HG02870 (cell line): ENCODE results near the gene GSK3B.

Experiments used
- ATAC-seq: cut with Tn5 transposase; IDR thresholded peaks from one replicate; pipeline ENCODE4 v1.9.1; 2021; ENCODE audit warnings: mild to moderate bottlenecking, moderate library complexity; ENCODE audit not compliant: unreplicated experiment

The GSK3B gene

DNA sequence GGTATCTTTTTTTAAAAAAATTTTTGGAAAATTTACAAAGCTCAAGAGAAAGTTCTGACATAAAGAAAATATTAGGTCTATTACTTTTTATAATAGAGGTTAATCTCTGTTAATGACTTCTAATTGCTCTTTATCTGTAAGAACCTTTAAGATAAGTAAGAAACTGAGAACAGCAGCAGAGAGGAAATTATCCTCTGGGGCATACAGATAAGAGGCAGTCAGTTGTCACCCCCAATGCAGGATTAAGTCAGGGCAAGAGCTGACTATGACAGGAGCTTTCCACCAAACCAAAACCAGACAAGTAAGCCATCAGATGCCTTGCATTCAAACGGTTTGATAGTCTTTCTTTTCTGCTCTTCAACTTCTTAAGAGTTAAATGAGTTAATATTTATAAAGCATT is 149.0 kb downstream of the GSK3B start:
- no peak for ATAC-seq

DNA sequence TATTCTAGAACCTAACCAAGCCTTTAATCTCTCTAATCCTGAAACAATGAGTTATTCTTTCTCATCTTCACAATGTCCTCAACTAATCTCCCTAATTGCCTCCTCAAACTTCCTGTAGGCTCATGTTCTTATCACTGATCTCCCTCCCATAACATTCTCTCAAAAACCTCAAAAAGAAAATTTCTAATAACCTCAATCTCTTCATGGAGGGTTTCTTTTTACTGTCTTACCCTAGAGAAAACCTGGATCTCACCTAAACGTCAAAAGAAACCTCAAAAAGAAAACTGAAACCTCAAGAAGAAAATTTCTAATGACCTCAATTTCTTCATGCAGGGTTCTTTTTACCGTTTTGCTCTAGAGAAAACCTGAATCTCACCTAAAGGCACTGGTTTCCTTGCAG is 150.2 kb downstream of the GSK3B start:
- ATAC-seq = peak; percentile 77

GRCh38 chr3:119939077-119939476 is 155.2 kb downstream of the GSK3B start:
- no peak for ATAC-seq

- ATAC-seq = peak; percentile 99
These were observed 157.0 kb downstream of the GSK3B start for GRCh38 chr3:119937229-119937628.

DNA sequence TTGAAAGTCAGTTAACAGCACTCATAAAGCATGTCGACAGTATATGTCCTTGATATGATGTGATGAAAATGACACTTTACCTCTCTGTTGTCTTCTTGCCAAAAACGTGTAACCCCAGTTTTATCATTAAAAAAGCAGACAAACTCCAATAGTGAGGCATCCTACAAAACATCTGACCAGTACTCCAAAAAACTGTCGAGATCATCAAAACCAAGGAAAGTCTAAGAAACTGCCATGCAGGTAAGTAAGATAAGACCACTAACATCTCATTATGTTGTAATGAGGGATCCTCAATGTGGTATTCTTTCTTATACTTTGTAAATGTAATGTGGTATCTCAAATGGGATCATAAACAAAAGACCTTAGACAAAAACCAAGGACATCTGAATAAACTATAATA is 160.0 kb downstream of the GSK3B start:
- no peak for ATAC-seq

DNA sequence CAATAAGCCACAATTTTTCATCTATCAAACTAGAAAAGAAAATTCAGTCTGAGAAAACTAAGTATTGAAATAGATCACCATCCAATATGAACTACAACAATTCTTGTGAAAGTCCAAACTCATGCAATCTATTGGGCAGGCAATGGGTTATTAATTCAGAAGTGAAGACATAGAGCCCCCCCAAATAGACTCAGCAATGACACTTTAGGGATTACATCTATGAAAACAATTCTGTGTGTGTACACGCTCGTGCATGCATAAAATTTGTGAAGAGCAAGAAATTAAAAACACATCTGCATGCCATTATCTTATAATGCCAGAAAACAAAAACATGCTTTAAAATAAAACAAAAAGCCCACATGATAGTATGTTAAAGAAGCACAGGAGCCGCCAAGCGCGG is 161.0 kb downstream of the GSK3B start:
- no peak for ATAC-seq

DNA sequence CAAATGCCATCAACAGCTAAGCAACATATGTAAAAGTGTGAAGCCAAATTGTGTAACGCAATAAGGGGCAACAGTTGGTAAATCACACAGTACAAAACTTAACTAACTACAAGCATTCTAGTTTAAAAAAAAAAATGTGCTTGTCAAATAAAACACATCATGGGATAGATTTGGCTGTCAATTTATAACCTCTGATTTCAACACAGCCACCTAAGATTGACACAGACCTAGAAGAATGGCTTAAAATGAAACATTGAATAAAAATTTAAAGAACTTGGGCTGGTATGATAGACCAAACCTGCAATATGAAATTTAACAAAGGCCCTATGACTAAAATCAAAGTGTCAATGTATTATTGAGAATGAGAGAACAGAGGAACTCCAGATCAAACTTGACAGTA is 164.0 kb downstream of the GSK3B start:
- no peak for ATAC-seq

- no peak for ATAC-seq
These were observed 167.1 kb downstream of the GSK3B start for GRCh38 chr3:119927190-119927589.

- ATAC-seq = no peak
These were observed 169.8 kb downstream of the GSK3B start for GRCh38 chr3:119924111-119925094.

DNA sequence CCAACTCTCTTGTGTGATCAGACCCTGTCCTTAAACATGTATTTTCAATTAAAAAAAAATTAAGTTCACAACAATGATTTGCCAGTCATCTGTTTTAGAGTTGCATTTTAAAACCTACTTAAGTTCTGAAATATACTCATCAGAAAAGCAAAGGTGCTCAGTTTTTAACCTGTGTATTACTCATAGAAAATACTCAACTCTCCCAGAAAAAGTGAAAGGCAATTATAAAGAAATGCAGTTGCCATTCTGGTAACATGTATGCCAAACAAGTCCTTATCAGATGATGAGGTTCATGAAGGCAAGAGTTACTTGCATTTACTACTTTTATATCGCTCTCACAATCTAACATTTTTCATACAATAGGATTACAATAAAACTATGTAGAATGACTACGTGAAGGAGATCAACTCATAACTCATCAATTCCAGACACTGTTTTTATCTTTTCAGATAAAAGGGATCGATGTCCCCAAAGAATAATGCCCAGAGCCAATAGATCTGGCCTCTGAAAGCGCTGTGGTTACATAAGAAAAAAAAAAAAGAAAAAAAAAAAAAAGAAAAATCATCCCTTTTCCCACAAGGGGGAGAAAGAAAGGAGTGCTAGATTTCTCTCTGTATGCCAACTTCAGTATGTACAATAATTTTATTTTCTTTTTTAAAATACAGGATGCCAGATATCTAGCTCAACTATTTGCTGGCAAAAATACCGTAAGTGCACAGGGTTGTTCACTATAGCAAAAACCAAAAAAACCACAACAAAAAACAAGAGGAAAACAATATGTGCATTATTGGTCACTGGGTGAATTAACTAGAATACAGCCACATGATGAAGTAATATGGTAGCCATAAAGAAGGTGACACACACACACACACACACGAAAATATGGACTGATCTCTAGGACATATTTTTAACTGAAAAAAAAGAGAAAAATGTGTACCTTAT is 175.0 kb downstream of the GSK3B start:
- no peak for ATAC-seq

DNA sequence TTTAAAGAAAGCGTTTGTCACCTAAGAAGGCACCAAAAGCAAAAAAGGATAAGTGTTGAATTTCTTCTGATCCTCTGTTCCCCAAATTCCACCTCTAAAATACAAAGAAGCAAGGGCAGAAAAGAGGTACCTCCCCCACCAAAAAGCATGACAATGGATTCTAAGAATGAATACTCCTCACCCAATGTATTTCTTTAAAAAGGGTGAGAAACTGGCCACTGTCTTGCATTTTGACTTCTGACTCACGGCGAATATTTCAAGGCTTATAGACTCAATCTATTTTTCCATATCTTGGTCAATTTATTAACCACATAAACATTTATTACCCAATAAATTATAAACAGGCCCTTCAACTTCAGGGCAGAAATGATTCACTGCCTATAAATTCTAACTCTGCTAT is 181.2 kb downstream of the GSK3B start:
- ATAC-seq = no peak

DNA sequence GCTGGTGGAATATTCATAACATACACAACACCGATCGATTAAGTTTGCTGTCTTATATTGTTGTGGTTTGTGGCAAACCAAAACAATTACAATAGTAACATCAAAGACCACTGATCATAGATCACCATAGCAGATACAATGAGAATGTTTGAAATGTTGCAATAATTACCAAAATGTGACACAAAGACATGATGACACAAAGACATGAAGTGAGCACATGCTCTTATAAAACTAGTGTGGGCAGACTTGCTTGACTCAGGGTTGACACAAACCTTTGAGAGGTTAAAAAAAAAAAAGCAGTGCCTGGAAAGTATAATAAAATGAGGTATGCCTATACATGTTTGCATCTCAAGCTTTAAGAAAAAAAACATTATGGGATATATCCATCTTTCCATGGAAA is 182.0 kb downstream of the GSK3B start:
- ATAC-seq = no peak

DNA sequence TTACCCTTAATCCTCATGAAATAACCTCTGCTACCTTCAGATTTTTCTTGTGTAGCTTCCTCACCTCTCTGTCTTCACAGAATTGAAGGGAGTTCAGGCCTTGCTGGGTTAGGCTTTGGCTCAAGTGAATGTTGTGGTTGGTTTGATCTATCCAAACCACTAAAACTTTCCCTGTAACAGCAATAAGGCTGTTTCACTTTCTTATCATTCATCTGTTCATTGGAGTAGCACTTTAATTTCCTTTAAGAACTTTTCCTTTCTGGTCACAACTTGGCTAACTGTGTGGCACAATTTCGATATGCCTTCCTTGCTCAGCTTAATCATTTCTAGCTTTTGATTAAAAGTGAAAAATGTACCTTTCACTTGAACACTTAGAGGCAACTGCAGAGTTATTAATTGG is 182.5 kb downstream of the GSK3B start:
- ATAC-seq = no peak

DNA sequence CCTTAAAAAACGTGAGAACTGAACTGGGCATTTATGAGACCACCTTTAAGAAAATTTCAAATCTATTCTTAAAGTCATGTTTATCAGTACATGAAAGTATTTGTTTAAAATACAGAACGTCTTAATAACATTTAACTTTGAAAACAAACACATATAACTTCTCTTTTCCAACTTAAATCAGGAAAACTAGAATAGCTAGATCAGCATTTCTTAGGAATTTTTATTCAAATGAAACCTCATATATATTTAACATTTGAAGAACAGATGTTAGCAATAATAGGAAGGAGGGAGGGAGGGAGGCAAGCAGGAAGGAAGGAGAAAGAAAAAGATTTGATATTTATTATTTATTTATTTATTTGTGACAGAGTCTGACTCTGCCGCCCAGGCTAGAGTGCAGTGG is 192.2 kb downstream of the GSK3B start:
- ATAC-seq = no peak

DNA sequence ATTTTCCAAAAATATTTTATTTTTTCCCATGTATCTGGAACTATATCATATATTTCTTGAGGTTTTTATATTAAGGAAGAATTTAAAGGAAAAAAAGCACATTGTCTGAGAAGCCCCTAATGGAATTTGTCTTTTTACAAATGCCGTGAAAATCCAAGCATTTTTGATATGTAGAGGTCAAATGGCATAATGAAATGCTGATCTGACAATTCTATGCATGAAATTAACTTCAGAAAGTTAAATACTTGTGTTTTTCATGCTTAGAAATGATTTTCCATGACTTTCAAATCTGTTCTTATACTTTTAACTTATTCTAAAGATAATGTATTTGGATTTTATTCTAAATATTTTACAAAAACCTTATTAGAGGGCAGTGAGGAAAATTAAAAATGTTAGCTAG is 193.1 kb downstream of the GSK3B start:
- ATAC-seq = no peak

DNA sequence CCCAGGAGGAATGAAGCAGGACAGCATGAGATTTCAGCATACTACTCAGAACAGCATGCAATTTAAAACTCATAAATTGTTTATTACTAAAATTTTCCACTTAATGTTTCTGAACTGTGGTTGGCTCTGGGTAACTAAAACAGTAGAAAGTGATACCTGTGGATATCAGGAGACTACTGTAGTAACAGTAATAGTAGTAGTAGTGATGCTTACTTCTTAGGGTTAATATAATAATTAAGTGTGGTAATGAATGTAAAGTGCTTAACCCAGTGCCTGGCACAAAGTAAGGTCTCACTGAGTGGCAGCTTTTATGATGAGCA is 195.1 kb downstream of the GSK3B start:
- no peak for ATAC-seq

DNA sequence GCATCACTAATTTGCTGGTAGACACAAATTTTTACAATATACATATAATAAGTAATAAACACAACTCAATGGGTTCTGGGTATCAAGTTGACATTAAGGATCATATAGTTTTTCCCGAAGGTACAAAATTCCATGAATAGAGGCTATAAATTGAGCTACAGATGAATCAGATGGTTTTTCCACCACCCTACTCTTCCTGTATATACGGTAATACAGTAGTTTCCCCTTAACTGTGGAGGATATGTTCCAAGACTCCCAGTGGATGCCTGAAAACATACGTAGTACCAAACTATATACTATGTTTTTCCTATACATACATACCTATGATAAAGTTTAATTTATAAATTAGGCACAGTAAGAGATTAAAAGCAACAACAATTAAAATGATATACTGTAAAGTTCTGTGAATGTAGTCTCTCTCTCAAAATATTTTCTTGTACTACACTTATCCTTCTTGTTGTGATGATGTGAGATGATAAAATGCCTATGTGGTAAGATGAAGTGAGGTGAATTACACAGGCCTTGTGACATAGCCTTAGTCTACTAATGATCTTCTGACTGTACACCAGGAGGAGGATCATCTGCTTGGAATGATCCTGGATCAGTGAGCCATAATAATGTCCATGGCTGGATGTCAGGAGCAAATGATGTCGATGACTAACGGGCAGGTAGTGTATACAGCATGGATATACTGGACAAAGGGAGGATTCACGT is 195.6 kb downstream of the GSK3B start:
- no peak for ATAC-seq

DNA sequence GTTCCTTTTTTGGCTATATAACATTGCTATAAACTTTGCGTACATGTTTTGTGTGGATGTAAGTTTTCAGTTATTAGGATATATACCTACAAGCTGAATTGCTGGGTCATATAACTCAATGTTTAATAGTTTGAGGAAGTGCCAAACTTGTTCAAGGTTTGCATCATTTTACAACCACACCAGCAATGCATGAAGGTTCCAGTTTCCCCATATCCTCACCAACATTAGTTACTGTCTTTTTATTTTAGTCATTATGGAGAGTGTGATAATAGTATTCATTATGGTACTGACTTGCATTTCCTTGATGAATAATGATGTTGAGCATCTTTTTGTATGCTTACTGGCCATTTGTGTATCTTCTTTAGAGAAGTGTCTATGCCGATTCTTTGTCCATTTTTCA is 200.1 kb downstream of the GSK3B start:
- no peak for ATAC-seq

DNA sequence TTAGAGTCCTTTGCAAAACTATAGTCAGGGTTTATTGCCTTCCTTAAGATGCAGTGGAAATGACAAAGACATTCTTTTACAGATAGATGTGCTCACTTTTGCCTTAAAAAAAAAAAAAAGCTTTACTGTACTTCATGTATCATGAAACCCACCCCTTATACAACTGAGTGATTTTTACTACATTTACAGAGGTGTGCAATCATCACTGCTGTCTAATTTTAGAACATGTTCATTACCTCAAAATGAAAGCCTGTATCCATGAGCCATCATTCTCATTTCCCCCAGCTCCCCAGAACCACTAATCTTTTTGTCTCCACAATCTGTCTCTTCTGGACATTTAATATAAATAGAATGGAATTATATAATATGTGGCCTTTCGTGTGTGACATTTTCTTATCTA is 200.5 kb downstream of the GSK3B start:
- ATAC-seq = no peak

- no peak for ATAC-seq
These were observed 202.1 kb downstream of the GSK3B start for GRCh38 chr3:119891944-119892721.
